Measurements from ENCODE around the gene THAP10.
"Not testable (repeated sequence)": the region's sequence is repeated elsewhere in the genome, so short reads cannot be mapped to it uniquely, and the experiment has no call there.

Gene THAP10

GRCh38 chr15:70892002-70892911 is at the start of gene THAP10, which contains the start of gene LRRC49:
Gene THAP10 (minus strand): TSS chr15:70892433. CDS start chr15:70892272, 161 bp downstream.
Gene LRRC49 (plus strand): TSS chr15:70892826. CDS start chr15:70892895, 69 bp downstream.
- no peak for DNase-seq (ENCODE audit: low read depth)

GRCh38 chr15:70936326-70936725 is 44.1 kb upstream of the THAP10 start:
- no peak for DNase-seq (ENCODE audit: low read depth)

GRCh38 chr15:70935631-70936030 is 43.4 kb upstream of the THAP10 start:
- DNase-seq (ENCODE audit: low read depth) = no peak

GRCh38 chr15:70933411-70933810 is 41.2 kb upstream of the THAP10 start:
- DNase-seq (ENCODE audit: low read depth) = no peak

GRCh38 chr15:70932397-70932796 is 40.2 kb upstream of the THAP10 start:
- no peak for DNase-seq (ENCODE audit: low read depth)

GRCh38 chr15:70931821-70932220 is 39.6 kb upstream of the THAP10 start:
- DNase-seq (ENCODE audit: low read depth) = no peak

GRCh38 chr15:70926914-70927313 is 34.7 kb upstream of the THAP10 start:
- not testable (repeated sequence) for DNase-seq (ENCODE audit: low read depth)

GRCh38 chr15:70923311-70924080 is 31.3 kb upstream of the THAP10 start:
- DNase-seq (ENCODE audit: low read depth) = no peak

GRCh38 chr15:70922119-70922518 is 29.9 kb upstream of the THAP10 start:
- DNase-seq (ENCODE audit: low read depth) = no peak

GRCh38 chr15:70920981-70921696 is 28.9 kb upstream of the THAP10 start:
- DNase-seq (ENCODE audit: low read depth) = no peak

- no peak for DNase-seq (ENCODE audit: low read depth)
Measured at GRCh38 chr15:70917955-70918354, 25.7 kb upstream of the THAP10 start.

GRCh38 chr15:70916531-70916930 is 24.3 kb upstream of the THAP10 start:
- no peak for DNase-seq (ENCODE audit: low read depth)

- no peak for DNase-seq (ENCODE audit: low read depth)
Measured at GRCh38 chr15:70912187-70912586, 20.0 kb upstream of the THAP10 start.

- DNase-seq (ENCODE audit: low read depth) = no peak
Measured at GRCh38 chr15:70910958-70911357, 18.7 kb upstream of the THAP10 start.

GRCh38 chr15:70907784-70908471 is 15.7 kb upstream of the THAP10 start:
- no peak for DNase-seq (ENCODE audit: low read depth)

- no peak for DNase-seq (ENCODE audit: low read depth)
Measured at GRCh38 chr15:70906842-70907241, 14.6 kb upstream of the THAP10 start.

- DNase-seq (ENCODE audit: low read depth) = no peak
Measured at GRCh38 chr15:70902107-70902506, 9.9 kb upstream of the THAP10 start.

- DNase-seq (ENCODE audit: low read depth) = no peak
Measured at GRCh38 chr15:70892912-70893560, 803 bp upstream of the THAP10 start.

GRCh38 chr15:70882361-70882760 is 9.9 kb downstream of the THAP10 start:
- no peak for DNase-seq (ENCODE audit: low read depth)

- no peak for DNase-seq (ENCODE audit: low read depth)
Measured at GRCh38 chr15:70880781-70881180, 11.5 kb downstream of the THAP10 start.

- no peak for DNase-seq (ENCODE audit: low read depth)
Measured at GRCh38 chr15:70879401-70879800, 12.8 kb downstream of the THAP10 start.
